ENCODE data around the gene IRS1. TPM values are rescaled to one million over a fixed set of nuclear protein-coding genes. Genes with fewer than 3 reads are reported as not detected.
"Not testable (repeated sequence)": the region's sequence is repeated elsewhere in the genome, so short reads cannot be mapped to it uniquely, and the experiment has no call there.

Gene IRS1
- total RNA-seq (2014; rRNA removed; shearing (Covaris generic); ENCODE audit: low replicate concordance), result 5.1 and 5.6 TPM in 2 replicates

- Histone ChIP-seq H3K9me3 (no peaks in the 10 kb centered on the region), H3K27me3 (no peaks in the 10 kb centered on the region), H3K36me3 (peaks cover 33% of the 10 kb centered on the region), H3K4me3 (peak within 1 kb of the TSS; percentile 83)
- peak; percentile 82 for DNase-seq
These were observed at the start of gene IRS1 for GRCh38 chr2:226799211-226799975. TSS of gene IRS1 (minus strand) at chr2:226799820. CDS start at chr2:226798738, 1,082 bp downstream.

- no peaks in the 10 kb centered on the region for H3K9me3 ChIP-seq
- H3K4me3 ChIP-seq, result no peak overlapping the region
- no peaks in the 10 kb centered on the region for H3K36me3 ChIP-seq
- H3K27me3 ChIP-seq, result no peaks in the 10 kb centered on the region
- DNase-seq, result no peak
These were observed 49.7 kb upstream of the IRS1 start for GRCh38 chr2:226849349-226849748.

- H3K27me3 ChIP-seq, result no peaks in the 10 kb centered on the region
- no peak overlapping the region for H3K4me3 ChIP-seq
- 0 out of 2 replicates have a peak, but pooled peaks cover under 1% of the 10 kb centered on the region for H3K9me3 ChIP-seq
- 0 out of 2 replicates have a peak, but pooled peaks cover 4% of the 10 kb centered on the region for H3K36me3 ChIP-seq
- no peak for DNase-seq
These were observed 47.9 kb upstream of the IRS1 start for GRCh38 chr2:226847511-226847910.

GRCh38 chr2:226847090-226847489 is 47.5 kb upstream of the IRS1 start:
- DNase-seq, result no peak
- Histone ChIP-seq H3K9me3 (0 out of 2 replicates have a peak, but pooled peaks cover 3% of the 10 kb centered on the region), H3K27me3 (no peaks in the 10 kb centered on the region), H3K36me3 (0 out of 2 replicates have a peak, but pooled peaks cover 4% of the 10 kb centered on the region), H3K4me3 (no peak overlapping the region)

- H3K4me3 ChIP-seq, result no peak overlapping the region
- 0 out of 2 replicates have a peak, but pooled peaks cover 4% of the 10 kb centered on the region for H3K36me3 ChIP-seq
- 0 out of 2 replicates have a peak, but pooled peaks cover 3% of the 10 kb centered on the region for H3K9me3 ChIP-seq
- H3K27me3 ChIP-seq, result no peaks in the 10 kb centered on the region
- no peak for DNase-seq
These were observed 45.9 kb upstream of the IRS1 start for GRCh38 chr2:226845386-226846116.

- H3K9me3 ChIP-seq, H3K27me3 ChIP-seq, H3K4me3 ChIP-seq, H3K36me3 ChIP-seq, DNase-seq: not testable (repeated sequence)
These were observed 43.4 kb upstream of the IRS1 start for GRCh38 chr2:226843001-226843400.

- Histone ChIP-seq H3K36me3 (peaks cover 9% of the 10 kb centered on the region; the same call in 1 of the 2 replicates), H3K4me3 (no peak overlapping the region), H3K9me3 (peaks cover 3% of the 10 kb centered on the region; the same call in 1 of the 2 replicates), H3K27me3 (no peaks in the 10 kb centered on the region)
- no peak for DNase-seq
These were observed 40.3 kb upstream of the IRS1 start for GRCh38 chr2:226839951-226840350.

GRCh38 chr2:226839161-226839560 is 39.5 kb upstream of the IRS1 start:
- H3K9me3 ChIP-seq, result peaks cover 3% of the 10 kb centered on the region; the same call in 1 of the 2 replicates
- H3K36me3 ChIP-seq, result peaks cover 9% of the 10 kb centered on the region; the same call in 1 of the 2 replicates
- no peak for DNase-seq
- no peaks in the 10 kb centered on the region for H3K27me3 ChIP-seq
- no peak overlapping the region; the same call in 1 of the 2 replicates for H3K4me3 ChIP-seq

- peaks cover 3% of the 10 kb centered on the region; the same call in 1 of the 2 replicates for H3K9me3 ChIP-seq
- peaks cover 9% of the 10 kb centered on the region for H3K36me3 ChIP-seq
- no peak overlapping the region for H3K4me3 ChIP-seq
- DNase-seq, result no peak
- no peaks in the 10 kb centered on the region for H3K27me3 ChIP-seq
These were observed 39.1 kb upstream of the IRS1 start for GRCh38 chr2:226838722-226839121.

- Histone ChIP-seq H3K36me3 (peaks cover 10% of the 10 kb centered on the region), H3K4me3 (no peak overlapping the region), H3K27me3 (no peaks in the 10 kb centered on the region), H3K9me3 (peaks cover 3% of the 10 kb centered on the region; the same call in 1 of the 2 replicates)
- no peak for DNase-seq
These were observed 38.4 kb upstream of the IRS1 start for GRCh38 chr2:226837787-226838603.

- Histone ChIP-seq H3K4me3 (peak overlapping the region; percentile 86), H3K27me3 (no peaks in the 10 kb centered on the region), H3K36me3 (peaks cover 10% of the 10 kb centered on the region), H3K9me3 (peaks cover 1% of the 10 kb centered on the region; the same call in 1 of the 2 replicates)
- DNase-seq, result no peak
These were observed 37.7 kb upstream of the IRS1 start for GRCh38 chr2:226837334-226837733.

GRCh38 chr2:226836548-226836885 is 36.9 kb upstream of the IRS1 start:
- DNase-seq, result no peak
- Histone ChIP-seq H3K36me3 (peaks cover 10% of the 10 kb centered on the region), H3K27me3 (no peaks in the 10 kb centered on the region), H3K4me3 (peak overlapping the region; percentile 86), H3K9me3 (no peaks in the 10 kb centered on the region; the same call in 1 of the 2 replicates)

GRCh38 chr2:226835796-226836547 is 36.4 kb upstream of the IRS1 start, which contains the start of gene RHBDD1:
TSS of gene RHBDD1 (plus strand) at chr2:226836054. CDS start at chr2:226864694, 28,640 bp downstream.
- Histone ChIP-seq H3K27me3 (no peaks in the 10 kb centered on the region), H3K4me3 (peak within 1 kb of the TSS; percentile 86), H3K36me3 (peaks cover 10% of the 10 kb centered on the region), H3K9me3 (no peaks in the 10 kb centered on the region; the same call in 1 of the 2 replicates)
- peak; percentile 96 for DNase-seq

- Histone ChIP-seq H3K36me3 (peaks cover 9% of the 10 kb centered on the region), H3K4me3 (peak overlapping the region; percentile 86), H3K9me3 (no peaks in the 10 kb centered on the region; the same call in 1 of the 2 replicates), H3K27me3 (no peaks in the 10 kb centered on the region)
- peak; percentile 42 for DNase-seq
These were observed 35.8 kb upstream of the IRS1 start for GRCh38 chr2:226835420-226835795.

- H3K4me3 ChIP-seq, result peak overlapping the region; percentile 86
- H3K27me3 ChIP-seq, H3K36me3 ChIP-seq, H3K9me3 ChIP-seq, DNase-seq: not testable (repeated sequence)
These were observed 35.3 kb upstream of the IRS1 start for GRCh38 chr2:226834880-226835279.

GRCh38 chr2:226832061-226832460 is 32.4 kb upstream of the IRS1 start:
- no peaks in the 10 kb centered on the region for H3K27me3 ChIP-seq
- no peak for DNase-seq
- H3K36me3 ChIP-seq, result peaks cover 5% of the 10 kb centered on the region; the same call in 1 of the 2 replicates
- no peaks in the 10 kb centered on the region; the same call in 1 of the 2 replicates for H3K9me3 ChIP-seq
- no peak overlapping the region for H3K4me3 ChIP-seq
